Spleen (tissue), 7 donors: ENCODE results near the gene RAD17.

Experiments used
- CTCF ChIP-seq, 11 experiments: fragments of 200-600 bp in 7 of 11; fragments of 450-650 bp in 4 of 11; sonication (generic) in 4 of 11; IDR thresholded peaks in 8 of 11; conservative IDR thresholded peaks in 3 of 11; 1 replicate in 7 of 11; 2 replicates in 4 of 11; pipeline versions ENCODE4 v1.4.0 to v1.8.0; 2016 to 2021; ENCODE audit warnings: antibody characterized with exemption in 11 of 11, inconsistent platforms in 4 of 11, mild to moderate bottlenecking in 1 of 11
- POLR2A ChIP-seq, 3 donors: fragments of 450-650 bp; IDR thresholded peaks; one replicate each; pipeline ENCODE4 v1.5.1; 2017; ENCODE audit warnings: antibody characterized with exemption in 3 of 3, mild to moderate bottlenecking in 1 of 3
- POLR2AphosphoS5 ChIP-seq, 3 donors: sonication (generic); formaldehyde crosslinking; IDR thresholded peaks; one replicate each; pipeline ENCODE4 v1.5.1; 2017; ENCODE audit warnings: antibody characterized with exemption in 3 of 3
- donor health status: DM: no; HTN: no; CAD: no; lungs with moderate emphysema.
- donor health status: DM: no; HTN: no; CAD: no.
- donor health status: DM: no; HTN: no; CAD: no.

- TF ChIP-seq CTCF (IDR thresholded peaks at IDR 0.05 in 8 of 11, conservative IDR thresholded peaks at IDR 0.05 in 3 of 11) (no peak), POLR2A (IDR thresholded peaks at IDR 0.05) (no peak), POLR2AphosphoS5 (IDR thresholded peaks at IDR 0.05) (no peak)
Measured at GRCh38 chr5:69378376-69378775, 8.8 kb downstream of the RAD17 start.
